CD1c-positive myeloid dendritic cell (primary cell): ENCODE data around the gene CCR5.
"Not testable (repeated sequence)": the region's sequence is repeated elsewhere in the genome, so short reads cannot be mapped to it uniquely, and the experiment has no call there.

ENCODE experiments used
- DNase-seq: peaks from one replicate; pipeline ENCODE4 v3.0.0-alpha.2; 2016; ENCODE audit errors: extremely low spot score

Gene CCR5

GRCh38 chr3:46370839-46371518, at the start of gene CCR5:
CCR5 (plus strand) TSS chr3:46370946; CDS start chr3:46372903, 1,957 bp downstream.
- DNase-seq: peak; percentile 42

- DNase-seq: peak; percentile 77
These were observed 49.2 kb upstream of the CCR5 start for GRCh38 chr3:46321461-46322104.

- peak; percentile 53 for DNase-seq
These were observed 46.7 kb upstream of the CCR5 start for GRCh38 chr3:46324036-46324435.

- DNase-seq: no peak
These were observed 45.0 kb upstream of the CCR5 start for GRCh38 chr3:46325645-46326300.

GRCh38 chr3:46330676-46331075, 40.1 kb upstream of the CCR5 start:
- not testable (repeated sequence) for DNase-seq

- DNase-seq: no peak
These were observed 35.8 kb upstream of the CCR5 start for GRCh38 chr3:46334741-46335478.

GRCh38 chr3:46335541-46335940, 35.2 kb upstream of the CCR5 start:
- no peak for DNase-seq

- no peak for DNase-seq
These were observed 32.8 kb upstream of the CCR5 start for GRCh38 chr3:46337911-46338310.

- DNase-seq: no peak
These were observed 31.9 kb upstream of the CCR5 start for GRCh38 chr3:46338840-46339239.

GRCh38 chr3:46344476-46344875, 26.3 kb upstream of the CCR5 start:
- no peak for DNase-seq

GRCh38 chr3:46348823-46349482, 21.8 kb upstream of the CCR5 start:
- DNase-seq: no peak

- no peak for DNase-seq
These were observed 21.1 kb upstream of the CCR5 start for GRCh38 chr3:46349484-46350261.

GRCh38 chr3:46350262-46350565, 20.5 kb upstream of the CCR5 start:
- DNase-seq: no peak

- no peak for DNase-seq
These were observed 19.1 kb upstream of the CCR5 start for GRCh38 chr3:46351646-46352045.

GRCh38 chr3:46353090-46353489, 17.7 kb upstream of the CCR5 start:
- no peak for DNase-seq

- peak; percentile 50 for DNase-seq
These were observed 16.9 kb upstream of the CCR5 start, which contains the start of gene CCR2 for GRCh38 chr3:46353647-46354410. CCR2 (plus strand) TSS chr3:46354111; CDS start chr3:46357528, 3,417 bp downstream.

GRCh38 chr3:46354478-46354877, 16.3 kb upstream of the CCR5 start:
- DNase-seq: no peak

GRCh38 chr3:46354984-46355383, 15.8 kb upstream of the CCR5 start:
- DNase-seq: no peak

GRCh38 chr3:46356276-46356675, 14.5 kb upstream of the CCR5 start:
- DNase-seq: peak; percentile 29

GRCh38 chr3:46356909-46357308, 13.8 kb upstream of the CCR5 start:
- DNase-seq: no peak
